NB4 (cell line): ENCODE results near the gene SLX4.

ENCODE experiments used
- MYC ChIP-seq: IDR thresholded peaks from 2 replicates; pipeline ENCODE4 v1.6.1; 2011; ENCODE audit warnings: low read depth, low read length
- POLR2A ChIP-seq: IDR thresholded peaks from 2 replicates; pipeline ENCODE4 v1.6.1; 2011; ENCODE audit warnings: mild to moderate bottlenecking; ENCODE audit not compliant: insufficient read length; ENCODE audit errors: extremely low read depth
- TF ChIP-seq, protein P1 (sequence below): IDR thresholded peaks from one replicate; pipeline ENCODE4 v1.5.1; 2012; ENCODE audit warnings: low read depth, low read length
- TF ChIP-seq, protein P2 (sequence below): IDR thresholded peaks from 2 replicates; pipeline ENCODE4 v1.6.1; 2011; ENCODE audit warnings: low read depth, low read length

DNA sequence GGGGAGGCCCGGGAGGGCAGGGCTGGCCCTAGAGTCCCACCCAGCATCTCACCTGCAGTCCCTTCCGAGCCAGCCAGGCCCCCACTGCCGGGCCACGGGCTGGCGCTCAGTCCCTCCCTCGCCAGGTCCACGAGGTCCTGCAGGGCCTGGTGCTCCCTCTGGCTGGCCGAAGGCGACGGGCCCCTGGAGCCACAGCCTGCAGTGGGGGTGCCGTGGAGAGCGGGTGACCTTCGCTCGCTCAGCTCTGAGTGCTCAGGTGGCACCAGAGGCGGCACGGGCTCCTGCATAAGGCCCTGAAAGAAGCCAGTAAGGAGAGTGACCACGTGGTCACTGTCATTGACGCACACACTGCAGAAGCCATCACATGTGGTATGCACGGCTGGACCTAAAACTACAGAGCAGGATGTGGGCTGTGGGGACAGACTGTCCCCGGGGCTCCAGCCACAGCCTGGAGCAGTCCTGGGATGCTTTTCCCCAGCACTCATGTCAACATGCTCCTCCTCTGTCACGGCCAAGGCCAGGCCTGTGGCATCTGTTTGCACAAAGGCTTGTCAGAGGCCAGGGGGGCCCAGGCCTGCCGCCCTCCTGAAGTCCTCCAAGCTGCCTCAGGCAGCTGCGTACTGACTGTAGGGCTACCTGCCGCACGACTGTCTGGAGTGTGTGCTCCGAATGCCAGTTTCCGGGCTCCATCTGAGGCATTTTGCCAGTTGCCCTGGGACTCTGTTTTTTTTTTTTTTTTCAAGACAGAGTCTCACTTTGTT lies 15.1 kb downstream of the SLX4 start:
- TF ChIP-seq, protein P1, sequence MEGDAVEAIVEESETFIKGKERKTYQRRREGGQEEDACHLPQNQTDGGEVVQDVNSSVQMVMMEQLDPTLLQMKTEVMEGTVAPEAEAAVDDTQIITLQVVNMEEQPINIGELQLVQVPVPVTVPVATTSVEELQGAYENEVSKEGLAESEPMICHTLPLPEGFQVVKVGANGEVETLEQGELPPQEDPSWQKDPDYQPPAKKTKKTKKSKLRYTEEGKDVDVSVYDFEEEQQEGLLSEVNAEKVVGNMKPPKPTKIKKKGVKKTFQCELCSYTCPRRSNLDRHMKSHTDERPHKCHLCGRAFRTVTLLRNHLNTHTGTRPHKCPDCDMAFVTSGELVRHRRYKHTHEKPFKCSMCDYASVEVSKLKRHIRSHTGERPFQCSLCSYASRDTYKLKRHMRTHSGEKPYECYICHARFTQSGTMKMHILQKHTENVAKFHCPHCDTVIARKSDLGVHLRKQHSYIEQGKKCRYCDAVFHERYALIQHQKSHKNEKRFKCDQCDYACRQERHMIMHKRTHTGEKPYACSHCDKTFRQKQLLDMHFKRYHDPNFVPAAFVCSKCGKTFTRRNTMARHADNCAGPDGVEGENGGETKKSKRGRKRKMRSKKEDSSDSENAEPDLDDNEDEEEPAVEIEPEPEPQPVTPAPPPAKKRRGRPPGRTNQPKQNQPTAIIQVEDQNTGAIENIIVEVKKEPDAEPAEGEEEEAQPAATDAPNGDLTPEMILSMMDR = no peak
- TF ChIP-seq POLR2A = no peak
- TF ChIP-seq MYC = no peak
- TF ChIP-seq, protein P2, sequence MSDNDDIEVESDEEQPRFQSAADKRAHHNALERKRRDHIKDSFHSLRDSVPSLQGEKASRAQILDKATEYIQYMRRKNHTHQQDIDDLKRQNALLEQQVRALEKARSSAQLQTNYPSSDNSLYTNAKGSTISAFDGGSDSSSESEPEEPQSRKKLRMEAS = no peak
